ENCODE data around the gene TRAP1.
A peak's percentile ranks its signal among the peaks of the same experiment; 100 is the strongest.

Gene TRAP1

DNA sequence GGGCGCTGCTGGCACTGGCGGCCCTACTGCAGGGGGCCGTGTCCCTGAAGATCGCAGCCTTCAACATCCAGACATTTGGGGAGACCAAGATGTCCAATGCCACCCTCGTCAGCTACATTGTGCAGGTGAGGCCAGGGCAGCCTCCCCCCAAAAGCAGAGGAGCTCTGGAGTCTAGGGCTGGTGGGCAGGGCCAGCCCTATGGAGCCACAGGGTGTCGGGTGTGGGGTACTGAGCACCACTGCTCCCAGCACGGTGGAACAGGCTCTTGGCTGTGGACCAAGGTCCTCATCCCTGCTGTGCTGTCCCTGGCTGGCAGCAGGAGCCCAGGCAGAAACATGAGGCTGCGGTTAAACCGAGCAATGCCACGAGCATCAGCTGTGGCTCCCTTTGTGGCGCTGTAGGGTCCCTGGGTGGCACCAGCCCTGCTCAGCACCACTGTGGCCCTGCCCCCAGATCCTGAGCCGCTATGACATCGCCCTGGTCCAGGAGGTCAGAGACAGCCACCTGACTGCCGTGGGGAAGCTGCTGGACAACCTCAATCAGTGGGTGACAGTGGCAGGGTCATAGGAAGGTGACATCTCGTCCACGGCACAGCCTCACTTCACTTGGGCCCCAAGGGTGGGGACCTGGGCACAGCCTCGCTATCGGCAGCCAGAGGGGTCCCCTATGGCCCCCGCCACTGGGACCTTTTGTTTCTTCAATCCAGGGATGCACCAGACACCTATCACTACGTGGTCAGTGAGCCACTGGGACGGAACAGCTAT lies 61.7 kb downstream of the TRAP1 start:
- Histone ChIP-seq H3K9me3 (ENCODE audit: low read length) (no peaks in the 10 kb centered on the region), H3K4me1 (ENCODE audit: insufficient read depth, low read length, severe bottlenecking) (peaks cover 34% of the 10 kb centered on the region), H3K9ac (ENCODE audit: low read length) (no peak overlapping the region), H3K4me3 (ENCODE audit: low read depth, low read length, poor library complexity, severe bottlenecking) (no peak overlapping the region), H2AFZ (ENCODE audit: low read length) (no peak overlapping the region), H3F3A (ENCODE audit: insufficient read depth, low read length) (no peaks in the 10 kb centered on the region), H3K4me2 (ENCODE audit: low read length) (no peak overlapping the region), H3K79me2 (ENCODE audit: insufficient read depth, low read length) (no peaks in the 10 kb centered on the region), H3K27me3 (ENCODE audit: insufficient read depth, low read length) (no peaks in the 10 kb centered on the region), H3K36me3 (ENCODE audit: insufficient read depth, low read length) (peaks cover 85% of the 10 kb centered on the region), H3K27ac (ENCODE audit: low read depth, low read length, poor library complexity, severe bottlenecking) (peak overlapping the region; percentile 63), H3K9me2 (ENCODE audit: low read depth, low read length) (no peaks in the 10 kb centered on the region), H4K20me1 (ENCODE audit: insufficient read depth, low read length) (no peaks in the 10 kb centered on the region)
- TF ChIP-seq, protein P1, sequence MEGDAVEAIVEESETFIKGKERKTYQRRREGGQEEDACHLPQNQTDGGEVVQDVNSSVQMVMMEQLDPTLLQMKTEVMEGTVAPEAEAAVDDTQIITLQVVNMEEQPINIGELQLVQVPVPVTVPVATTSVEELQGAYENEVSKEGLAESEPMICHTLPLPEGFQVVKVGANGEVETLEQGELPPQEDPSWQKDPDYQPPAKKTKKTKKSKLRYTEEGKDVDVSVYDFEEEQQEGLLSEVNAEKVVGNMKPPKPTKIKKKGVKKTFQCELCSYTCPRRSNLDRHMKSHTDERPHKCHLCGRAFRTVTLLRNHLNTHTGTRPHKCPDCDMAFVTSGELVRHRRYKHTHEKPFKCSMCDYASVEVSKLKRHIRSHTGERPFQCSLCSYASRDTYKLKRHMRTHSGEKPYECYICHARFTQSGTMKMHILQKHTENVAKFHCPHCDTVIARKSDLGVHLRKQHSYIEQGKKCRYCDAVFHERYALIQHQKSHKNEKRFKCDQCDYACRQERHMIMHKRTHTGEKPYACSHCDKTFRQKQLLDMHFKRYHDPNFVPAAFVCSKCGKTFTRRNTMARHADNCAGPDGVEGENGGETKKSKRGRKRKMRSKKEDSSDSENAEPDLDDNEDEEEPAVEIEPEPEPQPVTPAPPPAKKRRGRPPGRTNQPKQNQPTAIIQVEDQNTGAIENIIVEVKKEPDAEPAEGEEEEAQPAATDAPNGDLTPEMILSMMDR (IDR thresholded peaks at IDR 0.05; ENCODE audit: low read length), result no peak
- no peak for TF ChIP-seq EZH2 (IDR thresholded peaks at IDR 0.05; ENCODE audit: borderline replicate concordance, low read length)

DNA sequence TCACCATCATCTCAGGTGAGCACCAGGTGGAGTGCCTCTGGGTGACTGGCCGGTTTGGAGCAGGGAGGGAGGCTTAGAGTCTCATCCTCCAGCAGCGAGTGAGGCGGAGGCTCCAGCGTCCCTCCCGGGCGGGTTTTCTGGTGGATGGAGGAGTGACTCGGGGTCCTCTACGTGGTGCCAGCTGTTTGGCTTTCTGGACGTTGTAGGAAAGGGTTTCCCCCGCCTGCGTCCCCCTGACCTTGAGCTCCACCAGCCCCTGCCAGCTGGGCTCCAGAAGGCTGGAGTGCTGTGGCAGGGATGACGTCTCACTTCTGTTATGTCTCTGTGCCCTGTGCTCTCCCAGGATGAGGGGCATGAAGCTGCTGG lies 62.3 kb downstream of the TRAP1 start:
- Histone ChIP-seq H3K4me3 (ENCODE audit: low read depth, low read length, poor library complexity, severe bottlenecking) (no peak overlapping the region), H3K4me1 (ENCODE audit: insufficient read depth, low read length, severe bottlenecking) (peaks cover 34% of the 10 kb centered on the region), H3K79me2 (ENCODE audit: insufficient read depth, low read length) (no peaks in the 10 kb centered on the region), H3K9me3 (ENCODE audit: low read length) (no peaks in the 10 kb centered on the region), H2AFZ (ENCODE audit: low read length) (no peak overlapping the region), H3K27me3 (ENCODE audit: insufficient read depth, low read length) (no peaks in the 10 kb centered on the region), H3K27ac (ENCODE audit: low read depth, low read length, poor library complexity, severe bottlenecking) (peak overlapping the region; percentile 63), H3K36me3 (ENCODE audit: insufficient read depth, low read length) (peaks cover 80% of the 10 kb centered on the region), H4K20me1 (ENCODE audit: insufficient read depth, low read length) (no peaks in the 10 kb centered on the region), H3K9me2 (ENCODE audit: low read depth, low read length) (no peaks in the 10 kb centered on the region), H3K9ac (ENCODE audit: low read length) (no peak overlapping the region; the same call in 1 of the 2 replicates), H3F3A (ENCODE audit: insufficient read depth, low read length) (no peaks in the 10 kb centered on the region), H3K4me2 (ENCODE audit: low read length) (no peak overlapping the region)
- TF ChIP-seq EZH2 (IDR thresholded peaks at IDR 0.05; ENCODE audit: borderline replicate concordance, low read length), result no peak
- TF ChIP-seq, protein P1 (IDR thresholded peaks at IDR 0.05; ENCODE audit: low read length), result no peak

DNA sequence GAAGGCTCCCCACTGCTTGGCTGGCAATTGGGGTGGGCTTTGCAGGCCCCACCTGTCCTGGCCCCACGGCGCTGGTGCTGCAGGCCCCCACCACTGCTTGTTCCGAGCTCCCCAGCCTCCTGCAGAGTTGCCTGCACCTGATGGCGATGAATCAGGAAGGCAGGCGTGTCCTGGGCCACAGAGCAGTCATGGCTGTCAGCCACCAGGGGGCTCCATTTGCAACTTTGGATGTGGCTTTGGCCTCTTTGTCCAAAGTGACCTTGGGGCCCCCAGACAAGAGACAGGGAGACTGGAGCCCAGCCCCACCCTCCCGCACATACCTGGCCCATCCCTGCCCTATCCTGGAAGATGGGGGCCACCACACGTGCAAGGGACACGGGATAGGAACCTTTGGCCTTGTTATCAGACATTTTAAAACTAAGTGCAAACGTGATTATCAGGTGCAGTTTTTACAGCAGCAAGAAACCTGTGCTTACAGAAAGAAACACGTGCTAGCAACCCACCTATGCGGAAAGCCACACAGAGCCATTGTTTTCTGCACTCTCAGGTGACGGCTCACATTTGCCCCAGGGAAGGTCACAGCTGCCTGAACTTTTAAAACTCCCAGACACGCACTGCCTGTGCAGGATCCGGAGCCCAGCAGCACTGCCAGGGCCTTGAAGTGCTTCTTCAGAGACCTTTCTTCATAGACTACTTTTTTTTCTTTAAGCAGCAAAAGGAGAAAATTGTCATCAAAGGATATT lies 62.9 kb downstream of the TRAP1 start, which contains the start of gene DNASE1:
Gene DNASE1, plus strand, starts transcription at position 443 of the 743 bp plus-strand sequence. CDS start 683 bp downstream, outside the sequence.
- Histone ChIP-seq H3K4me2 (ENCODE audit: low read length) (no peak within 1 kb of the TSS), H3K4me3 (ENCODE audit: low read depth, low read length, poor library complexity, severe bottlenecking) (no peak within 1 kb of the TSS), H3K79me2 (ENCODE audit: insufficient read depth, low read length) (no peaks in the 10 kb centered on the region), H3K4me1 (ENCODE audit: insufficient read depth, low read length, severe bottlenecking) (peaks cover 34% of the 10 kb centered on the region), H3K9me3 (ENCODE audit: low read length) (no peaks in the 10 kb centered on the region), H3K9ac (ENCODE audit: low read length) (peak within 1 kb of the TSS; percentile 3; the same call in 1 of the 2 replicates), H3K36me3 (ENCODE audit: insufficient read depth, low read length) (peaks cover 75% of the 10 kb centered on the region), H3K9me2 (ENCODE audit: low read depth, low read length) (no peaks in the 10 kb centered on the region), H3F3A (ENCODE audit: insufficient read depth, low read length) (no peaks in the 10 kb centered on the region), H4K20me1 (ENCODE audit: insufficient read depth, low read length) (no peaks in the 10 kb centered on the region), H3K27ac (ENCODE audit: low read depth, low read length, poor library complexity, severe bottlenecking) (peak within 1 kb of the TSS; percentile 63), H2AFZ (ENCODE audit: low read length) (no peak within 1 kb of the TSS), H3K27me3 (ENCODE audit: insufficient read depth, low read length) (no peaks in the 10 kb centered on the region)
- TF ChIP-seq EZH2 (IDR thresholded peaks at IDR 0.05; ENCODE audit: borderline replicate concordance, low read length), result no peak
- TF ChIP-seq, protein P1 (IDR thresholded peaks at IDR 0.05; ENCODE audit: low read length), result peak; percentile 80

All from OCI-LY1 (cell line).